Testis (tissue), 2 donors: ENCODE results near the gene MYBBP1A.

ENCODE experiments used
- POLR2A ChIP-seq: fragments of 450-650 bp; IDR thresholded peaks from one replicate; pipeline ENCODE4 v1.6.1; 2017; ENCODE audit warnings: antibody characterized with exemption, mild to moderate bottlenecking, moderate library complexity
- TF ChIP-seq, protein P1 (sequence below), 3 experiments: fragments of 450-650 bp in 2 of 3; fragments of 200-600 bp in 1 of 3; sonication (generic) in 1 of 3; IDR thresholded peaks; one replicate each; pipeline ENCODE4 v1.5.1; 2016 to 2019; ENCODE audit warnings: antibody characterized with exemption in 3 of 3, mild to moderate bottlenecking in 2 of 3, moderate library complexity in 1 of 3

DNA sequence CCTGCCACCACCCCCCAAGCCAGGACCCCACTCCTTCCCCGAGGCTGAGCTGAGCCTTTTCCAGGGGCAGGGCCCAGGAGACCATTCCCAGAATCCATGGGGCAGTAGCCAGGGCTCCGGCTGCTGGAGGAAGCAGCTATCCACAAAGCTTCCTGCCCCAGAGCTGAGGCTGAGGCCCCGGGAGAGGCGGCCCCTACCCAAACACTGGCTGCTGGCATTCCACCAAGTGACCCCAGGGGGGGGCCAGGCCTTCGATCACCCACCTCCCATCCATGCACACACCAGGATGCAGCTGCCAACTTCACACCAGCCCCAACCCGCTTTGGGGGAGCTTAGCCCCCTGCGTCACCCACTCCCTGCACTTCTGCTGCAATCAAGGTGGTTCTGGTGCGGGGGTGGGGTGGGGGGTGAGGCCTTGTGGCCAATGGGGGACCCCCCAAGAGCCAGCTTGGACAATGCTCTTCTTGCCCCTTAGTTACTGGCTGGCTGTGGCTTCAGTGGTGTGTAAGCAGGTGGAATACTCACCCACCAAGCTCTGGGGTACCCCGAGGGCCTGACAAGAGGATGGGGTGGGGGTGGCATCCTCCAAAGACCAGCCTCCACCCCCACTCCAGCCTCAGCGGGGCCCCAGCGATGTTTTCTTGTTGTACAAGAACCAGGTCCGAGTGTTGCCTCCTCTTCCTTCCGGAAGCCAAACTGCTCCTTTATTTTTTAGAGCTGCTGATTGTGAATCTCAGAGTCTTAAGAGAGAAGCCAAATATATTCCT, 16.8 kb downstream of the MYBBP1A start:
- TF ChIP-seq, protein P1, sequence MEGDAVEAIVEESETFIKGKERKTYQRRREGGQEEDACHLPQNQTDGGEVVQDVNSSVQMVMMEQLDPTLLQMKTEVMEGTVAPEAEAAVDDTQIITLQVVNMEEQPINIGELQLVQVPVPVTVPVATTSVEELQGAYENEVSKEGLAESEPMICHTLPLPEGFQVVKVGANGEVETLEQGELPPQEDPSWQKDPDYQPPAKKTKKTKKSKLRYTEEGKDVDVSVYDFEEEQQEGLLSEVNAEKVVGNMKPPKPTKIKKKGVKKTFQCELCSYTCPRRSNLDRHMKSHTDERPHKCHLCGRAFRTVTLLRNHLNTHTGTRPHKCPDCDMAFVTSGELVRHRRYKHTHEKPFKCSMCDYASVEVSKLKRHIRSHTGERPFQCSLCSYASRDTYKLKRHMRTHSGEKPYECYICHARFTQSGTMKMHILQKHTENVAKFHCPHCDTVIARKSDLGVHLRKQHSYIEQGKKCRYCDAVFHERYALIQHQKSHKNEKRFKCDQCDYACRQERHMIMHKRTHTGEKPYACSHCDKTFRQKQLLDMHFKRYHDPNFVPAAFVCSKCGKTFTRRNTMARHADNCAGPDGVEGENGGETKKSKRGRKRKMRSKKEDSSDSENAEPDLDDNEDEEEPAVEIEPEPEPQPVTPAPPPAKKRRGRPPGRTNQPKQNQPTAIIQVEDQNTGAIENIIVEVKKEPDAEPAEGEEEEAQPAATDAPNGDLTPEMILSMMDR (IDR thresholded peaks at IDR 0.05), result no peak
- no peak for TF ChIP-seq POLR2A
